ENCODE results near the gene USH2A.
"Not testable (repeated sequence)": the region's sequence is repeated elsewhere in the genome, so short reads cannot be mapped to it uniquely, and the experiment has no call there.

The USH2A gene

GRCh38 chr1:216057063-216057462 lies 366.2 kb downstream of the USH2A start:
- DNase-seq (ENCODE audit: extremely low read depth in 1 of 2, low read depth in 1 of 2), result no peak

- no peak for DNase-seq (ENCODE audit: extremely low read depth in 1 of 2, low read depth in 1 of 2)
Observed at GRCh38 chr1:216055004-216055403, 368.2 kb downstream of the USH2A start.

GRCh38 chr1:216054600-216054999 lies 368.6 kb downstream of the USH2A start:
- DNase-seq (ENCODE audit: extremely low read depth in 1 of 2, low read depth in 1 of 2), result no peak

GRCh38 chr1:216051071-216051470 lies 372.2 kb downstream of the USH2A start:
- DNase-seq (ENCODE audit: extremely low read depth in 1 of 2, low read depth in 1 of 2), result no peak

GRCh38 chr1:216049741-216050430 lies 373.4 kb downstream of the USH2A start:
- no peak for DNase-seq (ENCODE audit: extremely low read depth in 1 of 2, low read depth in 1 of 2)

- no peak for DNase-seq (ENCODE audit: extremely low read depth in 1 of 2, low read depth in 1 of 2)
Observed at GRCh38 chr1:216047811-216048572, 375.3 kb downstream of the USH2A start.

- no peak for DNase-seq (ENCODE audit: extremely low read depth in 1 of 2, low read depth in 1 of 2)
Observed at GRCh38 chr1:216046336-216046735, 376.9 kb downstream of the USH2A start.

- no peak for DNase-seq (ENCODE audit: extremely low read depth in 1 of 2, low read depth in 1 of 2)
Observed at GRCh38 chr1:216045400-216045799, 377.8 kb downstream of the USH2A start.

- no peak for DNase-seq (ENCODE audit: extremely low read depth in 1 of 2, low read depth in 1 of 2)
Observed at GRCh38 chr1:216044538-216044937, 378.7 kb downstream of the USH2A start.

GRCh38 chr1:216034506-216034905 lies 388.7 kb downstream of the USH2A start:
- no peak for DNase-seq (ENCODE audit: extremely low read depth in 1 of 2, low read depth in 1 of 2)

GRCh38 chr1:216032961-216033614 lies 390.2 kb downstream of the USH2A start:
- no peak for DNase-seq (ENCODE audit: extremely low read depth in 1 of 2, low read depth in 1 of 2)

GRCh38 chr1:216032284-216032683 lies 391.0 kb downstream of the USH2A start:
- DNase-seq (ENCODE audit: extremely low read depth in 1 of 2, low read depth in 1 of 2), result no peak

- DNase-seq (ENCODE audit: extremely low read depth in 1 of 2, low read depth in 1 of 2), result no peak
Observed at GRCh38 chr1:216028631-216029030, 394.6 kb downstream of the USH2A start.

- no peak for DNase-seq (ENCODE audit: extremely low read depth in 1 of 2, low read depth in 1 of 2)
Observed at GRCh38 chr1:216024546-216024945, 398.7 kb downstream of the USH2A start.

GRCh38 chr1:216020743-216021345 lies 402.4 kb downstream of the USH2A start:
- no peak for DNase-seq (ENCODE audit: extremely low read depth in 1 of 2, low read depth in 1 of 2)

GRCh38 chr1:216015116-216015515 lies 408.1 kb downstream of the USH2A start:
- no peak for DNase-seq (ENCODE audit: extremely low read depth in 1 of 2, low read depth in 1 of 2)

- no peak for DNase-seq (ENCODE audit: extremely low read depth in 1 of 2, low read depth in 1 of 2)
Observed at GRCh38 chr1:216014086-216014485, 409.2 kb downstream of the USH2A start.

GRCh38 chr1:216009456-216009855 lies 413.8 kb downstream of the USH2A start:
- not testable (repeated sequence) for DNase-seq (ENCODE audit: extremely low read depth in 1 of 2, low read depth in 1 of 2)

GRCh38 chr1:216005916-216006315 lies 417.3 kb downstream of the USH2A start:
- no peak for DNase-seq (ENCODE audit: extremely low read depth in 1 of 2, low read depth in 1 of 2)

GRCh38 chr1:215992620-215993019 lies 430.6 kb downstream of the USH2A start:
- no peak for DNase-seq (ENCODE audit: extremely low read depth in 1 of 2, low read depth in 1 of 2)

- no peak for DNase-seq (ENCODE audit: extremely low read depth in 1 of 2, low read depth in 1 of 2)
Observed at GRCh38 chr1:215987092-215987875, 436.0 kb downstream of the USH2A start.
